G401 (cell line): ENCODE data around the gene TOR1AIP1. TPM values are rescaled to one million over a fixed set of nuclear protein-coding genes. Genes with fewer than 3 reads are reported as not detected.

Source experiments
- DNase-seq: peaks from one replicate; pipeline ENCODE4 v3.0.0-alpha.2; 2015; ENCODE audit warnings: low spot score
- in situ Hi-C: cut with HindIII; loops from 2 replicates; pipeline ENCODE4 v1.10.0; 2016; ENCODE audit warnings: low sequenced_read_pairs, mixed read lengths
- total RNA-seq: library from RNA; depleted of rRNA; stranded (reverse); fragments of >200 nt; shearing (Covaris generic); gene quantifications from 2 replicates; pipeline ENCODE4 v1.2.3, GENCODE V29; 2014

The TOR1AIP1 gene
- total RNA-seq, 1 experiment from 2014 or later, result 42.6 TPM

DNA sequence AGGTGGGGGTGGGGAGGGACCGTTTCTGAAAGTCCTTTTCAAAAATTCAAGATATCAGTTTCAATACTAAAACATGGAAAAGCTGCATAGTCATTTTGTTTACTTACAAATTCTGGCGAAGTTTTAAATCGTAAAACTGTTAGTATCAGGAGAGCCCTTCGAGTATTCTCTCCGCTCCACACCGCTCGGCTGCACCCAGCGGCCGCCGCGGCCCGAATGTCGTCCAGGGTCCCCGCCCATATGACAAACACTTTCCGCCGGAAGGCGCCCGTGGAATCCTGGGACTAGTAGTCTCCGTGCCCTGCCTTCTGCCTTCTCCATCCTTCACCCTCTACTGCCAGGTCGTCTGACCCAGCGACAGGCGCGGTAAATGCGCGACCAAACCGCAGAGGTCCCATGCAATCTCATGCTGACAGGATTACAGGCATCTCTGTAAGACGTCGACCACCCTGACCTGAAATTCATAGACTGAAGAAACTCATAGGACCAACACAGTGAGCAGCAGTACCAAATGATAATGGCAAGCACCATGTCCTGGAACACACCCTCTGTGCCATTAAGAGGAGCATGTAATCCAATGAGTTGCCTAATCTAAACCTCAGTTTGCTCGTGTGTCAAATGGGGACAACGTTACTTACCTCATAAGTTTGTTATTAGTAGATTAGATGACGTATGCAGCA is 4.4 kb upstream of the TOR1AIP1 start, which contains the start of gene TOR1AIP2:
TOR1AIP2 (minus strand) TSS at position 218 of the 680 bp plus-strand sequence. CDS start 25,138 bp downstream, outside the sequence.
- DNase-seq, result peak; percentile 95
- in situ Hi-C loops, result no loop called here

DNA sequence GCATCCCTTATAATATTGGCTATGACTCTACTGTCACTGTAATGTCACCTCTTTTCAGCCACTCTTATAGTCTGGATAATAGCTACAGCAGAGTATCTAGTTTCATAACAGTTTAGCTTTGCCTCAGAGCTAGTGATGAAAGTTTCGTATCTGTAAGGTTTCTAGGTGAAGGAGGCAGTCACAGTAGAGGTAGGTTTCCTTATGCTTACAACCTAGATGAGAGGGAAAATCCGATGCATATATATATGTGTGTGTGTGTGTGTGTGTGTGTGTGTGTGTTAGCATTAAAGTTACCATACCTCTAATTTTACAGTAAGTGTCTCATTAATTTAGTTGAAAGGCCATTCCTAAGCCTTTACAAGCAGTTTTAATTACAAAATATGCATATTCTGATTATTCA is 2.3 kb upstream of the TOR1AIP1 start:
- in situ Hi-C loops, result no loop called here
- no peak for DNase-seq

DNA sequence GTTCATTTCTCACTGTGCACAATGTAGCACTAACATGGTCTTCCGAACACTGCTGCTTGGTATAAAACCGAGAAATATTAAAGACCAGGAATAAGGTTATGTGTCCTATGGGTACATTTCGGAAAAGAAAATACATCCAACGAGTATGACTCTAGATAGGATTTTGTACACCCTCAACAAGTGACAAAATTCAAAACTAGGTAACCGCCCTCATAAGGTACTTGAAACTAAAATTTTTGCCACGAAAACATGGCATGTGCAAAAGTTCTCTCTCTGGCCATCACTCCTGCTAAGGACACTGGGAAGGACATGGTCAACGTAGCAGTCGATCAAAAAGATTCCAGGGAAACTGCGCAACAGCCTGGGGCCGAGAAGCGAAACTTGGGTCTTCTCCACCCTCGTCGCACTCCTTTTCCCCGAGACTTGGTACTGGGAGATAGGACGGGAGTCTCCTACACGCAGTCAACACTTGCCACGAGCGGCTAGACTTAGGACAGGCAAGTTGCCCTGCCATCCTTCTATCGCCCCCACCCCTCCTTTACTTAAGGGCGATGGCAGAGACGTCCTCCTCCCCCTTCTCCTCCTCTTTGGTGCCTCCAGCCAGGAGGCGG is 338 bp upstream of the TOR1AIP1 start:
- peak; percentile 96 for DNase-seq
- in situ Hi-C loops, result no loop called here

- in situ Hi-C loops, result no loop called here
- no peak for DNase-seq
These were observed 1.1 kb downstream of the TOR1AIP1 start for GRCh38 chr1:179883040-179883744.

DNA sequence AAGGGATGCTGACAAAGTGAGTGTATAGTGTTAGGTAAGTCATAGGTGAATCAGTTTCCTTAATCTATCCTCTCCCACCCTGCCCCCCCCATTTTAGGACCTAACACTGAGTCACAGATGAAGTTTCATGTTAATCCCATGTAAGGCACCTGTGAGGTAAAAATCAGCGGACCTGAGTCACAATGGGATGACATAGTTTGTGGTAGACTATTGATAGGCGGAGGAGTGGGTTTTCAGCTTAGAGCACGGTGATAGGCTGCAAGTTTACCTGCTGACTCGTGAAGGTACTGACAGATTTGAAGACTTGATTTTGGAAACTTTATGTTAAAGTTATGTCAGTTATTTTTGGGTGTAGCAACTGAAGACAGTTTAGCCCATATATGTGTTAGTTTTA is 1.7 kb downstream of the TOR1AIP1 start:
- in situ Hi-C loops, result no loop called here
- no peak for DNase-seq

DNA sequence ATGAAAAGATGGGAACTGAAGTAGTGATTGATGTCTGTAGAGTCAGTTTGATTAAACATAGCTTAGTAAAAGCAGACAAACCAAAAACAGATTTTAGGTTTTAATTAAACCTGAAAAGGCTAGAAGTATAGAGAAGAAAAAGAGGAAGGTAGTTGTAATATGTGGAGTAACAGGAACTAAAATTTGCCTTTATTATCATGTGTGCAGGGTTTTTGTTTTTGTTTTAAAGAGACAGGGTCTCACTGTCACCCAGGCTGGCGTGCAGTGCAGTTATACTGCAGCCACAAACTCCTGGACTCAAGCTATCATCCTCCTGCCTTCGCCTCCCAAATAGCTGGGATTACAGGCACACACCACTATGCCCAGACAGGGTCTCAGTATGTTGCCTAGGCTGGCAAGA is 6.0 kb downstream of the TOR1AIP1 start:
- in situ Hi-C loops, result no loop called here
- no peak for DNase-seq

GRCh38 chr1:179889589-179889988 is 7.5 kb downstream of the TOR1AIP1 start:
- in situ Hi-C loops, result no loop called here
- DNase-seq, result no peak

GRCh38 chr1:179910934-179911333 is 28.8 kb downstream of the TOR1AIP1 start:
- in situ Hi-C loops, result no loop called here
- no peak for DNase-seq

DNA sequence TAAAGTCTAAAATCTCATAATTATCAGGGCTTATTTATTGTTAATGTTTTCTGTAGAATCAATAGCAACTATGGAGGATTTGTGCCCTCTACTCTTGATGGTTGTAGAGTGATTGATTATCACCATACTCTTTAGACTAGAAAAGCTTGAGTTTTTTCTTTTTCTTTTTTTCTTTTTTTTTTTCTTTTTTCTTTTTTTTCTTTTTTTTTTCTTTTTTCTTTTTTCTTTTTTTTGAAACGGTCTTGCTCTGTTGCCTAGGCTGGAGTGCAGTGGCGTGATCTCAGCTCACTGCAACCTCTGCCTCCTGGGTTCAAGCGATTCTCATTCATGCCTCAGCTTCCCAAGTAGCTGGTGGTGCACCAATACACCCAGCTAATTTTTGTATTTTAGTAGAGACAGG is 29.7 kb downstream of the TOR1AIP1 start:
- in situ Hi-C loops, result no loop called here

DNA sequence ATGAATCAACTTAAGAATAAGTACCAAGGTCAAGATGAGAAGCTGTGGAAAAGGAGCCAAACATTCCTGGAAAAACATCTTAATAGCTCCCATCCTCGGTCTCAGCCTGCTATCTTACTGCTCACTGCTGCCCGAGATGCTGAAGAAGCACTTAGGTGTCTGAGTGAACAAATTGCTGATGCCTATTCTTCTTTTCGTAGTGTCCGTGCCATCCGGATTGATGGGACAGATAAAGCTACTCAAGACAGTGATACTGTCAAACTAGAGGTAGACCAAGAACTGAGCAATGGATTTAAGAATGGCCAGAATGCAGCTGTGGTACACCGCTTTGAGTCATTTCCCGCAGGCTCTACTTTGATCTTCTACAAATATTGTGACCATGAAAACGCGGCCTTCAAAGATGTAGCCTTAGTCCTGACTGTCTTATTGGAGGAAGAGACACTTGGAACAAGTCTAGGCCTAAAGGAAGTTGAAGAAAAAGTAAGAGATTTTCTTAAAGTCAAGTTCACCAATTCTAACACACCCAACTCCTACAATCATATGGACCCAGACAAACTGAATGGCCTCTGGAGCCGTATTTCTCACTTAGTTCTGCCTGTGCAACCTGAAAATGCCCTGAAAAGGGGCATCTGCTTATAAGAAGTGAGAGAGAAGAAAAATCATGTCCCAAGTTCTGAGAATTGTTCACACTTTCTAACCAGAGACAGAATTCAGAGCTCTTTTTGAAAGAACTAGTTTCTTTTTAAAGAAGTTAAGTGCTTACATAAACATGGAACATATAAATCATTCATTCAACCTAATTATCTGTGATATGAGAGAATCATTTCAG is 35.7 kb downstream of the TOR1AIP1 start:
- in situ Hi-C loops, result no loop called here

More for the DNA sequence above, 29.7 kb downstream of the TOR1AIP1 start:
- no peak for DNase-seq

GRCh38 chr1:179921472-179921871 is 39.4 kb downstream of the TOR1AIP1 start:
- in situ Hi-C loops, result no loop called here
- DNase-seq, result no peak

More for the DNA sequence above, 35.7 kb downstream of the TOR1AIP1 start:
- no peak for DNase-seq

- in situ Hi-C loops, result no loop called here
- DNase-seq, result no peak
These were observed 40.1 kb downstream of the TOR1AIP1 start for GRCh38 chr1:179921981-179922872.

DNA sequence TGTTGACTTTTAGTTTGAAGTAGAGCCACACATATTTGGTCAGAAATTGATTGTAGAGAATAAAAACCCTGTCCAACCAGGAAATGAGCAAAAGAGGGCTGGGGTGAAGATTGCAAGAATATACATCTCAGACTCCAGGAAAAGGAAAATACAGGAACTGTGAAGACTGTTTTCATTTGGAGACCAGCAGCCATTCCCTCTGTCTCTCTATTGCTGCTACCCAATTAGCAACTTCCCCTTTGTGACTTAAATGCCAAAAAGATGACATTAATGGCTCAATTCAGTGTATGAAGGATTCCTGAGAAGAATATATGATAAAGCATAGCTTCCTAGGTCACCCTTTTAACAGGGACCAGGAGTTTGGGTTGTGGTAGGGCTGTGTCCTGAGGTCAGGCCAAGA is 40.9 kb downstream of the TOR1AIP1 start:
- in situ Hi-C loops, result no loop called here
- DNase-seq, result no peak

DNA sequence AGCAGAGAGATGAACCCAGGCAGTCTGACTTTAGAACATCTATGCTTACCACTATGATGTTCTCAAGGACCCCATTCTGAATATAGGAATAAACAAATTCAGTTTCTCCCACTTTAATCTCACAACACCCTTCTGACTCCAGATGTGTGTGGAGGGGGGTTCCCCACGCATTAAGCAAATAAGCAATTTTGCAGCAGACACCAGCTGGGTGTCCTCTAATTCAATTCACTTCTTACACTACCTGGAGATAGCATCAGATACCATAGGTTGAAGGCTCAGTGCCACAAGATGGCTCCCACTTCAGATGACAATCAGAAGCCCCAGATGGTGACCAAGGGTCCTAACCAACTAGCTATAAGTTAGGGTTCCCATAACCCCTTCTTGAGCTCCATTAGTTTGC is 42.2 kb downstream of the TOR1AIP1 start:
- no peak for DNase-seq
- in situ Hi-C loops, result no loop called here

- in situ Hi-C loops, result no loop called here
- DNase-seq, result no peak
These were observed 43.2 kb downstream of the TOR1AIP1 start for GRCh38 chr1:179925302-179925701.

DNA sequence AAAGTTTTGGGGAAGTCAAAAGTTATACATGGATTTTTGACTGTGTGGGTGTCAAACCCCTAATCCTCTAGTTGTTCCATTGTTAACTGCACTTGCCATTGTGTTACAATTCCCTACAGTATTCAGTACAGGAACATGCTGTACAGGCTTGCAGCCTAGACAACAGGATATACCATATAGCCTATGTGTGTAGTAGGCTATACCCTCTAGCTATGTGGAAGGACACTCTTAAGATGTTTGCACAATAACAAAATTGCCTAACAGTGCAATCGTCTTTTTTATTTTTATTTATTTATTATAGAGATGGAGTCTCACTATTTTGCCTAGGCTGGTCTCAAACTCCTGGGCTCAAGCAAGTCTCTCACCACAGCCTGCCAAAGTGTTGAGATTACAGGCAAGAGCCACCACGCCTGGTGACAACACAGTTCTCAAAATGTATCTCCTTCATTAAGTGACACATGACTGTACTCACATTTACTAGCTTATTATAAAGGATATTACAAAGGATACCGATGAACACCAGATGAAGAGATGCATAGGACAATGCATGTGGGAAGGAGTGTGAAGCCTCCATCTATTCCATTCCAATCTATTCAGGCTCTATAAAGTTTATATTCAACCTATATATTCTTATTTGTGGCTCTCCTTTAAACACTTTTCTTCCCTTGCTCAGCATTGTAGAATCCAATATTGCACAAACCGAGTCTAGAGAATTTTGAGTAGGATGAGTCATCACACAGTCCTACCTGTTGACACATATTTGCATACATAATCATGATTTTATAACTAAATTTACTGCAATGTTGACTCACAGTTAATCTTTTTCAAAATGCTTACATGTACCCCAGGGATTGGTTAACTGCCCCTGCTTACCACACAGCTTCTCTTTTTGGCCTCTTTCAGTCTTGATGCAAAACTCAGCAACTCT is 44.1 kb downstream of the TOR1AIP1 start:
- DNase-seq, result no peak
- in situ Hi-C loops, result no loop called here

DNA sequence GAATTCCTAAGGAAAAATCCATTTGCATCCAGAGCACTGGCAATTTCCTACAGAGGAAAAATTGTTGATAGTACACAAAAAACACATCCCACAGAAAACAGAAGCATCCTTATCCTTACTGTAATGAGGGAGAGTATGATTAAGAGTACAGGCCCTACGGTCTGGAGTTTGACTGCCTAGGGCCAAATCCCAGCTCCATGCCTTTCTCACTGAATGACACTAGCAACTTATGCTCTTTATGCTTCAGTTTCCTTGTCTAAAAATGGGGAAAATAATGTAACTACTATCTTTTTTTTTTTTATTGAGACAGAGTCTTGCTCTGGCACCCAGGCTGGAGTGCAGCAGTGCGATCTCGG is 44.7 kb downstream of the TOR1AIP1 start:
- in situ Hi-C loops, result no loop called here
- no peak for DNase-seq
